ENCODE data around the gene UBALD2.
"Not testable (repeated sequence)": the region's sequence is repeated elsewhere in the genome, so short reads cannot be mapped to it uniquely, and the experiment has no call there.

DNA sequence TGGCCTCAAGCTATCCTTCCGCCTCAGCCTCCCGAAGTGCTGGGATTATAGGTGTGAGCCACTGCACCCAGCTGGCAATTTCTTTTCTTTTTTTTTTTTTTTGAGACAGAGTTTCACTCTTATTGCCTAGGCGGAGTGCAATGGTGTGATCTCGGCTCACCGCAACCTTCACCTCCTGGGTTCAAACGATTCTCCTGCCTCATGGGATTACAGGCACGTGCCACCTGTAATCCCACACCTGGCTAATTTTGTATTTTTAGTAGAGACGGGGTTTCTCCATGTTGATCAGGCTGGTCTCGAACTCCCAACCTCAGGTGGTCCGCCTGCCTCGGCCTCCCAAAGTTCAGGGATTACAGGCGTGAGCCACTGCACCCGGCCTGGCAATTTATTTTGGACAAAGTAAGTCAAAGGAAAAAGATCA lies 2.4 kb downstream of the UBALD2 start:
- TF ChIP-seq SUZ12 (IDR thresholded peaks at IDR 0.05; ENCODE audit: extremely low read depth, insufficient read depth, insufficient read length); YY1 (IDR thresholded peaks at IDR 0.05; ENCODE audit: insufficient read depth, insufficient read length); ZNF274 (IDR thresholded peaks at IDR 0.05; ENCODE audit: low read depth, low read length): not testable (repeated sequence)

Measured in NT2/D1 (cell line).